GM21526 (cell line): ENCODE results near the gene SLC66A2.
"Not testable (repeated sequence)": the region's sequence is repeated elsewhere in the genome, so short reads cannot be mapped to it uniquely, and the experiment has no call there.

Source experiments
- ATAC-seq: cut with Tn5 transposase; IDR thresholded peaks from one replicate; pipeline ENCODE4 v1.9.1; 2021; ENCODE audit warnings: moderate library complexity; ENCODE audit not compliant: unreplicated experiment, low FRiP score

SLC66A2 gene

DNA sequence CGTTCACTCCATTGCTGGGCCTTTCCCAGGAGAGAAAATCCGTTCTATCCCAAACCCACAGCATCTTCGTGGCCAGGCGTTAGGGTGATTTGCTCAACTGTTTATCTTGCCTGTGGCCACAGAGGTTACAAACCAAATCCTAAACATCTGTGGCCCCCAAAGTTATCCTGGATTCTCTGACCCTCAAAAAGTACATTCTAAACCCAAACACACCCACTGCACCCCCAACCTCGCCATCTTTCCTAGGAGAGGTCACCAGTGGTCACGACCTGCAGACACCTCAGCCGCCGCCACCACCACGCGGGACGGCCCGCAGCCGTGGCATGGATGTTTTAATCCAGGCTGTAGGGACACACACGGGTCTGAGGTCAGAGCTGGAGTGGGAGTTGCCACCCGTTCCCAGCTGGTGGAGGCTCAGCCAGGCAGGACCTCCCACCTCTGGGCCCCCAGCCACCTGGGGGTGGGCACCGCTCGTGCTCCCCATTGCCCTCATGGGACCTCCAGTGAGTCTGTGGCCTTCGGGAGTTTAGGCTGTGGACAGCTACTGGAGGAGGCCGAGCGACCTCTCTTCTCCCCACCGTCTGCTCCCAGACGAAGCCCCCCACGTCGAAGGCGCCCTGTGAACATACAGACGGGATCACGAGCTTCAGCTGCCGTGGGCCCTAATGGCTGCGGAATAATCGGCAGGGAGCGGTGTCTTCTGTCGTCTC lies 81.7 kb downstream of the SLC66A2 start:
- ATAC-seq: no peak

DNA sequence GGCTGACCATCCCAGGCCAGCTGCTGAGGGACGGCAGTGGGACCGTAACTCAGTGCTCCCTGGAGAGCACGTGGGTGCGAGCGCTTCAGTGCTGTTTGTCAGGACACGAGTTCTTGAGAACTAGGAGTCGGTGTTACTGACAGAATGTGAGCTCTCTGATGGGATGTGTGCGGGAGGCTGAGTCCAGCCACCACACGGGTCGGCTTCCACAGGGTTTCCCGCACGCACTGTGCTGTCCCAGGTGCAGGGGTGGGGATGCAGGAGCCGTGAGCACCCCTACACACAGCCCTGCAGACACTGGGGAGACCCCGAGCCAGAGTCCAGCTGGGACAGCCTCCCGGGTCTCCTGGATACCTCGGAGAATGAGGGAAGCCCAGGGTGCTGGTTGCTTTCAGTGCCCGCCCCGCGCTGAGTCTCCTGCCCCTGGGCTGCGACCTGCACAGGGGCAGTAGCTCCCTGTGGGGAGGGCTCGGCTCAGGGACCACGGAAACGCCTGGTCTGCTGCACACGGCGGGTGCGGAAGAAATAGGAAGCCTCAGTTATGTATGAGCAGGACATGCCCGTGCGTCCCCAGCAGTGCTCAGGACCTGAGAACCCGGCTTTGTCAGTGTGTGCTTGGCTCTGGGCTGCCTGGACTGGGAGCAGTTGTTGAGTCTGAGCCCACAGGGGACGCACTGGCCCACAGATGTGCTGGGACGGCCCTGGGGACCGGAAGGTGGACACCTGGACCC lies 82.5 kb downstream of the SLC66A2 start:
- no peak for ATAC-seq

DNA sequence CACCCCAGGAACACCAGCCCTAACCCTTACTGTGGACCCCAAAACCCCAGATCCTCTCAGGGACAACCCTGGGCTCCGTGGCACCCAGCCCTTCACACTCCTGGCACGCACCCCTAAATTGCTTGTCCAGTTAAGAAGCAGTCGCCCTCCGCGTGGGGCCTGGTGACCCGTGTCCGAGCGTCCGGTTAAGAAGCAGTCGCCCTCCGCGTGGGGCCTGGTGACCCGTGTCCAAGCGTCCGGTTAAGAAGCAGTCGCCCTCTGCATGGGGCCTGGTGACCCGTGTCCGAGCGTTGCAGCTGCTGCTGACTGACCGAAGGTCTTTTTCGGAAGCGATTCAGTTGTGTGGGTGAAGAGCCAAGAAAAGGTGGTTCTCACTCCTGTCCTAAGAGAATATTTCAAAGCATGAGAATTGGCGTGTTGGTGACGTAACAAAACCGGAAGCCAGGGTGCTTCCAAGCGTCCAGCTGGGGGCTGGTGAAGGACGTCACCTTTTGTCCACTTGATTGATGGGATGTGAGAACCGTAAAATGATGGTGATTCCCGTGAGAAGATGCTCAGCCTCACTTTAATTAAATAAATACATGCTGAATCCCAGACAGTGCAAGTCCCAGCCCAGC lies 83.2 kb downstream of the SLC66A2 start:
- no peak for ATAC-seq

DNA sequence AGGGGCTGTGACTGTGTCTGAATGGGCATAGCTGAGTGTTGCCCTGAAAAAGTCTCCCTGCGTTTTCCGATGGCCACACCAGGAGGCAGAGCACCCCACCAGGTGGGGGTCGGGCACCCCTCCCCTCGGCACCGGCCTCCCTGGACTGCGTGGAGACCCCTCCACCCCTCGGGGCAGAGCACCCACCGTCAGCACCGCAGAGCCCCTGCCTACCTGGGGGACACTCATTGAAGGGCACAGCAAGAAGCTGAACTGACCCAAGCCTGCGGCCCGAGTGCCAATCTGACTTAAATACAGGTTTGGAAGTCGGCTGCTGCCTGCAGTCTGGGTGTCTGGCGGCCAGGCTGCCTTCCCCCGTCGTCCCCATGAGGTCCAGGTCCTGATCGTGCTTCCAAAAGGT lies 83.8 kb downstream of the SLC66A2 start:
- no peak for ATAC-seq

DNA sequence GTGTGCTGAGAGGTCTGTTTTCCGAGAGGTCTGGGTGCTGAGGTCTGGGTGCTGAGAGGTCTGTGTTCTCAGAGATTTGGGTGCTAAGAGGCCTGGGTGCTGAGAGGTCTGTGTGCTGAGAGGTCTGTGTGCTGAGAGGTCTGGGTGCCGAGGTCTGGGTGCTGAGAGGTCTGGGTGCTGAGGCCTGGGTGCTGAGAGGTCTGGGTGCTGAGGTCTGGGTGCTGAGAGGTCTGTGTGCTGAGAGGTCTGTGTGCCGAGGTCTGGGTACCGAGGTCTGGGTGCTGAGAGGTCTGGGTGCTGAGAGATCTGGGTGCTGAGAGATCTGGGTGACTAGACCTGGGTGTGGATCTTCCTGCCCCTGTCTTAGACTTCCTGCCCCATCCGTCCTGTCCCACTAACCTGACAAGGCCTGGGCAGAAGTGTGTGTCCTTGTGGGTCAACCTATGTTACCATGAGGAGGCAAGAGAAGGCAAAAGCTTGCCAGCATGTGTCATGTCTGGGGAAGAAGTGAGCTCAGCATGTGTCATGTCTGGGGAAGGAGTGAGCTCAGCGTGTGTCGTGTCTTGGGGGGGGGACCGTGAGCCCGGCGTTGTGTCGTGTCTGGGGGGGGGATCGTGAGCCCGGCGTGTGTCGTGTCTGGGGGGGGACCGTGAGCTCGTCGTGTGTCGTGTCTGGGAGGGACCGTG lies 84.4 kb downstream of the SLC66A2 start:
- no peak for ATAC-seq

DNA sequence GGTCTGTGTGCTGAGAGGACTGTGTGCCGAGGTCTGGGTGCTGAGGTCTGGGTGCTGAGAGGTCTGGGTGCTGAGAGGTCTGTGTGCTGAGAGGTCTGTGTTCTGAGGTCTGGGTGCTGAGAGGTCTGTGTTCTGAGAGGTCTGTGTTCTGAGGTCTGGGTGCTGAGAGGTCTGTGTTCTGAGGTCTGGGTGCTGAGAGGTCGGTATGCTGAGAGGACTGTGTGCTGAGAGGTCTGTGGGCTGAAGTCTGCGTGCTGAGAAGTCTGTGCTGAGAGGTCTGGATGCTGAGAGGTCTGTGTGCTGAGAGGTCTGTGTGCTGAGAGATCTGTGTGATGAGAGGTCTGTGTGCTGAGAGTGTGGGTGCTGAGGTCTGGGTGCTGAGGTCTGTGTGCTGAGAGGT lies 85.5 kb downstream of the SLC66A2 start:
- not testable (repeated sequence) for ATAC-seq

DNA sequence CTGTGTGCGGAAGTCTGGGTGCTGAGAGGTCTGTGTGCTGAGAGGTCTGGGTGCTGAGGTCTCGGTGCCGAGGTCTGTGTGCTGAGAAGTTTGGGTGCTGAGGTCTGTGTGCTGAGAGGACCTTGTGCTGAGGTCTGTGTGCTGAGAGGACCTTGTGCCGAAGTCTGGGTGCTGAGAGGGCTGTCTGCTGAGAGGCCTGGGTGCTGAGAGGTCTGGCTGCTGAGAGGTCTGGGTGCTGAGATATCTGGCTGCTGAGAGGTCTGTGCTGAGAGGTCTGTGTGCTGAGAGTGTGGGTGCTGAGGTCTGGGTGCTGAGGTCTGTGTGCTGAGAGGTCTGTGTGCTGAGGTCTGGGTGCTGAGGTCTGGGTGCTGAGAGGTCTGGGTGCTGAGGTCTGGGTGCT lies 86.5 kb downstream of the SLC66A2 start:
- ATAC-seq: not testable (repeated sequence)

DNA sequence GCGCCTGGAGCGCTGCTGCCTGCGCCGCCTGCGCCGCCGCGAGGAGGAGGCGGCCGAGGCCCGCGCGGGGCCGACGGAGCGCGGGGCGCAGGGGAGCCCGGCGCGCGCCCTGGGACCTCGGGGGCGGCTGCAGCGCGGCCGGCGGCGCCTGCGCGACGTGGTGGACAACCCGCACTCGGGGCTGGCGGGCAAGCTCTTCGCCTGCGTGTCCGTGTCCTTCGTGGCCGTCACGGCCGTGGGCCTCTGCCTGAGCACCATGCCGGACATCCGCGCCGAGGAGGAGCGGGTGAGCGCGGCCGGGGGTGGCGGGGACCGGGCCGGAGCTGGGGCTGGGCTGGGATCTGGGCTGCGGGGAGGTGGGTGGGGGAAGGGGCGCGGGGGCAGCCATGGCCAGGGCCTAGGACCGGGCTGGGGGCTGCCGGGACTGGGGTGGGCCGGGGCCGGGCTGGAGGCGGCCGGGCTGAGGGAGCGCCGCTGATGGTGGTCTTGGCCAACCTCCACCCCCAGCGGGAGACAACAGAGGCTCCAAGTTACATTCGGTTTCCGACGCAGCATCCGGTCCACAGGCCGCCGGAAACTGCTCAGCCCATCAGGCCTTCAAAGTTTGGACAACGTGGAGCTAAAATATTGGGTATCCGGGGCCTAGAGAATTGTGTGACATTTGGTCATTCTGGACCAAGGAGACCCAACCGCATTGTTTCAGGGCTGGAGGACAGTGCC lies 87.3 kb downstream of the SLC66A2 start:
- no peak for ATAC-seq

DNA sequence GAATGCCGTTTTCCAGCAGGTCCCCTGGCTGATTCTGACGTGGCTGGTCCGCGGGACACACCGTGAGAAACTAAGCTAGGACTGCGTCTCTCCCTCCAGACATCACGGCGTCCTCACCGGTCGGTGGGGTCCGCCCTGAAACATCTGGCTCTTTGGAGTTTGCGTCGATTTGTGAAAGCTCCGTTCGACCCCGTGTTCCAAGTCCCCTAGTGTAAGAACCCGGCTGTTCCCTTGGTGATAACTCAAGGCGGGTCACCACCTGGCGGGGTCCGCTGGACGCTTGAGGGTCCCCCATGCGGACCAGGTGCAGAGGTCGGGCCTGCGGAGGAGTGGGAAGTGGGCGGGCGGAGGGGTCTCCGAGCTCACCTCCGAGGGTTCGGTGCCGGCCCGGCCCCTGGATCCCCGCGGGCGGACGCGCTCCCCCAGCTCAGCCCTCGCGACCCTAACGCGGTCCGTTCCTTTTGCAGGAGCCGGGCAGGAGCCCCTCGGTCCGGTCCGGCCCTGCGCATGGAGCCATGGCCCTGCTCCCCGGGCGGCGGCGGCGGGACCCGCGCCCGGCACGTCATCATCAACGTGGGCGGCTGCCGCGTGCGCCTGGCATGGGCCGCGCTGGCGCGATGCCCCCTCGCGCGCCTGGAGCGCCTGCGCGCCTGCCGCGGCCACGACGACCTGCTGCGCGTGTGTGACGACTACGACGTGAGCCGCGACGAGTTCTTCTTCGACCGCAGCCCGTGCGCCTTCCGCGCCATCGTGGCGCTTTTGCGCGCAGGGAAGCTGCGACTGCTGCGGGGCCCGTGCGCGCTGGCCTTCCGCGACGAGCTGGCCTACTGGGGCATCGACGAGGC lies 88.1 kb downstream of the SLC66A2 start:
- no peak for ATAC-seq

DNA sequence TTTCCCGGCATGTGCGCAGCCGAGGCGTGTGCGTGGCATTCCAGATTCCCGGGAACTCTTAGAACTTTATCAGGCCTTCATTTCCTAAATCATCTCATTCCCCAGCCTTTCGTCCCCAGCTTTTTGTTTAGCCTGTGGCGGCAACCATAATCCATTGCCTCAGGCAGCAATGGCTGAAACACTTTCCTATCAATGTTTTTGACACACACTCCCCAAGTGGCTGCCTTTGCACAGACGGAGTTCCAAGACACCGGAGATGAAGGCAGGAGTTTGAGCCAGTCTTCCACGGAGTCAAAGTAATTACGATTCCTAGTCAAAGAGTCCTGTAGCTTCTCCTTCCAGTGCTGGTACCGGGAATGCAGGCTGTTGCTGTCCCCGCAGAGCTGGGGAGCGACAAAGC lies 88.9 kb downstream of the SLC66A2 start:
- ATAC-seq: no peak

DNA sequence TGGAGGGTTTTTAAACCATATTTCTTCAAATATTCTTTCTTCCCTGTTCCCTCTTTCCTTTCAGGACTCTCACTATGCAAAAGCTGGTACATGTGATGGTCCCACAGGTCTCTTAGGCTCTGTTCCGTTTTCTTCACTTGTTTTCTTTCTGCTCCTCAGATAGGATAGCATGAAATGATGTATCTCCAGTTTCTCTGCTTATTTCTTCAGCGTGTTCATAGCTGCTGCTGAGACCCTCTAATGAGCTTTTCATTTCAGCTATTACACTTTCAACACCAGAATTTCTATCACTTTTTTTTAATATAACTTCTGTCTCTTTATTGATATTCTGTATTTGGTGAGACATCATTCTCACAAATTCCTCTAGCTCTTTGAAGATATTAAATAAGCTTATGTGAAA lies 89.8 kb downstream of the SLC66A2 start:
- no peak for ATAC-seq

DNA sequence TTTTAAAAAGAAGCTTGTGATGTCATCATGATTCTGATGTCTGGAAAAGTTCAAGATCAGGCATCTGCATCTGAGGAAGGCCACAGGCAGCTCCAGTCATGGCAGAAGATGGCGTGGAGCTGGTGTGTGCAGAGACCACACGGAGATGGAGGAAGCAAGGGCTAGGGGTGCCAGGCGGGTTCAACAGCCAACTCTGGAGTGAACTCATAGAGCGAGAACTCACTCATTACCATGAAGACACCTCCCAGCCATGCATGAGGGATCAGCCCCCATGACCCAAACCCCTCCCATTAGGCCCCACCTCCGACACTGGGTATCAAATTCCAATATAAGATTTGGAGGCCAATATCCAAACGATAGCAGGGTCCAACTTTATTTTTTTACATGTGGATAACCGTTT lies 92.1 kb downstream of the SLC66A2 start:
- no peak for ATAC-seq

DNA sequence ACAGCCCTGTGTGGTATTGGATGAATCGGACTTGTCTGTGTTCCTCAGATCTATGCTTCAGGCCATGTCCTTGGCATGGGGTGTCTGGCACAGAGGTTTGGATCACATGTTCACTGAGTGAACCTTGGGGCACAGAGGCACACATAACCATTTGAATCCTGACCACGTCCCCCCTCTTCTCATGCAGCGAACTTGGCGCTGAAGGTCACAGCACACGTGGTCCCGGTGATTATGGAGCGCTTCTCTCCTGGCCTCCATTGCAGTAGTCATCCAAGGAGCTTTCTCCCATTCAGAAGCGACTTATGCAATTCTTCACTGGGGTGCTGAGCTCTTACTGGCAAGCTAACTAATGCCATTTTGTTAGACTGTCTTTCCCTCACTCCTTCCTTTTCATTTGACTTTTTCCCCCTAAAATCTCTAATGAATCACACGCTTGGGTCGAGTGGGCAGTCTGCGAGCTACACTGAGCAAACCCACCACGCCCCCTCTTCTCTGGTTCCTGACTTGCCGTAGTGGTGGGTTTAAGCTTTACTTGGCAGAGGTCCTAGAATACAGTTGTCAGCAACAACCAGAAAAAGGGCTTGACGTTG lies 94.3 kb downstream of the SLC66A2 start:
- no peak for ATAC-seq

DNA sequence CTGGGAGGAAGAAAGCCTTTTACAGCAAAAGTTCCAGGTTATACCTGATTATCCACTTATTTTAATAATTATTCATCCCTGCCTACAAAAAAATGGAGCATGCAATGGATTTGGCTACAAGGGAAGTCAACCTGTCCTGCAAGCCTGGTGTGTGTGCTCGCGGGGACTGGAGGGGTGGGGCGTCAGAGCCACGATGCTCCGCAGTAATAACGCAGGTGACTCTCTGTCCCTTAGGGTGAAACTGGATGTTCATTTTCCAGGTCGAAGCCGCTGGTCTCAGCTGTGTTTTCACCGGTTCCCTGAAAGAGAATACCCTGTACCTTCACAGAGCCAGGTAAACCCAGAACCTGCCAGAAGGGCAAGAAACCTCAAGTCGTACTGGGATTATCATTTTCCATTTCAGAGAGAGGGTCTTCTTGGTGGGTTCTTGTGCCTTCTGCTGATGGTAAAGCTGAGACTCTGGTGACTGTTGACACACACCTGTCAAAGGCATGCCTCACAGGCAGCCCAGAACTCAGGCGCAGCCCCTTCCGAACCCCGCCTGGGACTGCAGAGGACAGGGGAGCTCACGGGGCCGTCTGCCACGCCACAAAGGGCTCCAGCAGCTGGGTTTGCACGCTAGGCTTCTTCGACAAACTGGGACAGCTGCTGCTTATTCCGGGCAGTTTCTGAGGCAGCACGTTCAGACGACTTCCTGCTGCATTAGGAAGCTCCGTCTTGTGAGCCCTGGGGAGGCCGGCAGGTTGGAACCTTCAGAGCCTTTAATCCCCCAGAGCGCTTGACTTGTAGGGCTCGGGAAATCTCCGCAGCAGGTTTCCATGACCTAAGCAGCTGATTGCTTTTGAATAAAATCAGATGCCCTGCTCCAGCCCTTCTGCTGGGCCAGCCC lies 95.1 kb downstream of the SLC66A2 start:
- peak; percentile 55 for ATAC-seq

DNA sequence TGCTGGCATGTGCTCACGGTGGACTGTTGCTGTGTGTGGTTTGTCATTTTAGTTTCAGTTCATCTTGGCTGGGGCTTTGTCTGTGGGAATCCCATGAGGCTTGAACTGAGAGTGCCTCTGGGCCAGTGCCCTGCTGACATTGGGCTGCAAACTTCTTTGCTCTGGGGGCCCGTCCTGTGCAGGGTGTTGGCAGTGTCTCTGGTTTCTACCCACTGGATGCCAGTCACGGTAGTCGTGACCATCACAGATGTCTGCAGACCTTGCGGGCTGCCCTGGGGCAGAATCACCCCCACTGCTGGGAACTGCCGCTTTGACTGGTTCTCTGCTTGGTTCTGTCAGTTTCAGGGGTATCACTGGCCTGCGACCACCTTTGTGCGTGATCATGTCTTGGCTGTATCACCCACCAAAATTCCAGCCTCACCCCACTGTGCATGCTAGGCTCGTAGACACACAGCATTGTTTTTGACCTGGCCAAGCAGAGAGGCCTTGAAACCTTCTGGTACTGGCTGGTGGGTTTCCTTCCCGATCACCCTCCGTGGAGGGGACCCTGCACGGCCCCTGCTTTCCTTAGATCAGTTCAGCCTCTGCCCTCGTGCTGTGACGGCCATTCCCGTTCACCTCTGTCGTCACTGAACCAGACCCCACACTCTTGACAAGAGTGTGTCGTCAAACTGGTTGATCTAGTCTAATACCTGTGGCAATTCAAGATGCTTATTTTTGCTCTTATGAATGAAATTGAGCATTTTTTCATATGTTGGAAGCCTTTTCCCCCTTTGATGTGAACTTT lies 96.1 kb downstream of the SLC66A2 start:
- no peak for ATAC-seq

DNA sequence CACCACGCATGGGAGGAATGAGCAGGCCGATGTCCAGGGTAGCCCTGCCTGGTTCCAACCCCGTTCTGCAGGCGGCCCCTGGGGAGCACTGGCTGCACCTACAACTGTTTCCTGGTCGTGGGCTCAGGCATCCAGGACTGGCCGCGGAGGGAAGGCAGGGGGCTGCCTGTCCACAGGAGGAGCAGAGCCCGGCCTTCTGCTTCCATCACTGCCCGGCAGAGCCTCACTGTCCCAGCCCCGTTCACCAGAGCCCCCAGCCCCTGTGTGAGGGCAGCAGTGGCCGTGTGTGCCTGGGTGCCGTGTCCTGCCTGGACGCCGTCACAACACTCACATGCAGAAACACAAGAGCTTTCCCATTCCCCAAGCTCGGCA lies 97.5 kb downstream of the SLC66A2 start:
- ATAC-seq: no peak

DNA sequence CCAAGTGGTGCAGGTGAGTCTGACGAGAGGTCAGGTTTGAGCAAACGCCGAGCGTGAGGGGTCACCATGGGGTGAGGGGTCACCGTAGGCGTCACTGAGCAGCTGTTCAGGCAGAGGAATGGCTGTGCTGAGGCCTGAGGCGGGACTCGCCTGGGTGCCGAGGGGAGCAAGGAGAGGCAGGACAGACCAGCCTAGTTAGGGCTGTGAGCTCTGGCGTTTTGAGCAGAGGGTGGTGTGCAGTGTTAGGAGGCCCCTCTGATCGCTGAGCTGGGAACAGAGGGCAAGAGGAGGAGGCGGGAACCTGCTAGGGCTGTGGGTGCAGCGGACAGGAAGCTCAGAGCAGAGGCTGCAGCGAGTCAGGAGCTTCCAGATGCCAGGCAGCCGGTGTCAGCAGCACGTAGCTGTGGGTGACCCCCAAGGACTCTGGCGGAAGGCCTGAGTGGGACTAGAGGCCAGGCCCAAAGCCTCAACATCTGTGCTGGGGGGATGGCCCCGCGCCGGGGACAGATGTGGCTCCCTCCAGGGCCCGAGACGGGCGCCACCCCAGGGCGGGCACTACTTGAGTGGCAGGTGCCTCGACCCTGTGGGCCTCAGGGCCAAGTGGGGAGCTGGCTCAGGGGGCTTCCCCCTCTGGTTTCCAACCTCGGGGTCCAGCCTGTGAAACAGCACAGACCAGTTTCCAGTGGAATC lies 98.0 kb downstream of the SLC66A2 start:
- no peak for ATAC-seq
